Esophagus mucosa (tissue), 1 donor: ENCODE measurements around the gene LRGUK. TPM values are rescaled to one million over a fixed set of nuclear protein-coding genes. Genes with fewer than 3 reads are reported as not detected.

Experiments
- ATAC-seq: fragments of 200-7000 bp; cut with Tn5 transposase; one replicate; pipeline ENCODE4 v1.9.1; 2020
- total RNA-seq: library from RNA; stranded (reverse); gene quantifications from one replicate; pipeline ENCODE4 v1.2.4, GENCODE V29; 2023
- donor health status: DM: yes; HTN: yes; CAD: no.

LRGUK gene
- total RNA-seq, 1 donor from 2014 or later, result 0.32 TPM

DNA sequence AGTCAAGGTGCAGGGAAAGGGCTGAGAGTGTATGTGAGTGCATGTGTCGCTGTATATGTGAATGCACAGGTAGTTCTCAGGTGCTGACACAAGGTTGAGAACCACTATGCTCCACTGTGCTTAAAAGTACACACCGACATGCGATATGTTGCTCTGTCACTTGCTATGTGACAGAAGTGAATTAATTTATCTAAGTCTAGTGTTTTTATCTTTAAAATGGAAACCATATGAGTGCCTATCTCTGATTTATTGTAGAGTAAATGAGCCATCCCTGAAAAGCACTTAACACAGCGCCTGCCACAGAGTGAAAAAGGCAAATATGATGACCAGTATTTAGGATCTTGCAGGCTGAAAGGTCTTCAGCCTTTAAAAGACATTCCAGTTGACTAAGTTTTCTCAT is 184.7 kb downstream of the LRGUK start:
- ATAC-seq, result no peak

DNA sequence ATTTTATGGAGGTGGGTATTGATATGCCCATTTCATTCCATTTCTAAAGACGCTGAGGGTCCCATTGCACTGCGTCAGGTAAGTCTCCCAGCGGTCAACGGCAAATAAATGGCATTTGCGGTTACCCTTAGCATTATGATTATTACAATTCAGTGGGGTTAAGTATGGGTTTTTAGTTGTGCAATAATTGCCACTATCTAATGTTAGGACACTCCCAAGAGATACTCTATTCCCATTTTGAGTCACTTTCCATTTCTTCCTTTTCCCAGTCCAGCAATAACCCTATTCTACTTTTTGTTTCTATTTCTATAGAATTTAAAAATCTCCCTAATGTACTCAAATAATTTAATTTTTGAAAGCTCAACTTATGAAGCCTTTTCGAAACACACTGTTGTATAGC is 185.6 kb downstream of the LRGUK start:
- ATAC-seq, result no peak

DNA sequence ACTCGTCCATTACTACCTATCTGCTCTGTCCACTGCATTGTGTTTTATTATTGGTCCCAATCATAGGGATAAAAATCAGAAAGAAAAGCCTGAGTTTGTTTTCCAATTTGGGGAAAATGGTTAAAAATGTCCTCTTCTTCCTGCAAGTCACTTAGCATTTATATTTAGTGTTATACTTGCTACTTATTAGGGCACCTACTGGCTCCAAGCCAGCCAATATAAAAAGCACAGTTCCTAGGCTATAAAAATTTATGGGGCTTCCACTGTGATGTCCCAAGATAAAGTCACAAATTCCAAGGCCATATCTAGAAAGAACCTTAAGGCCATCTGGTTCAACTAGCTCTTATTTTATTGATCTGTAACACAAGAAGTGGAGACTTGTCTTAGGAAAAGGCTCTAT is 186.4 kb downstream of the LRGUK start:
- ATAC-seq, result no peak

Other genes starting within 250 kb of the LRGUK start
- gene SLC35B4, start 189.6 kb downstream of the LRGUK start, total RNA-seq, result 7.2 TPM